HG02970 (cell line): ENCODE measurements around the gene MAIP1.

Experiments
- ATAC-seq: cut with Tn5 transposase; IDR thresholded peaks from one replicate; pipeline ENCODE4 v1.9.1; 2021; ENCODE audit warnings: mild to moderate bottlenecking, moderate library complexity, moderate number of reproducible peaks; ENCODE audit not compliant: unreplicated experiment, low FRiP score

Gene MAIP1

GRCh38 chr2:199985625-199986207, 30.3 kb downstream of the MAIP1 start:
- ATAC-seq: no peak

- no peak for ATAC-seq
Measured at GRCh38 chr2:199987586-199987985, 32.2 kb downstream of the MAIP1 start.

GRCh38 chr2:199988151-199988550, 32.8 kb downstream of the MAIP1 start:
- no peak for ATAC-seq

GRCh38 chr2:199989822-199990221, 34.4 kb downstream of the MAIP1 start:
- ATAC-seq: no peak

- ATAC-seq: no peak
Measured at GRCh38 chr2:199991691-199992090, 36.3 kb downstream of the MAIP1 start.

GRCh38 chr2:199992296-199992695, 36.9 kb downstream of the MAIP1 start:
- ATAC-seq: no peak

- ATAC-seq: no peak
Measured at GRCh38 chr2:199994371-199994770, 39.0 kb downstream of the MAIP1 start.

- ATAC-seq: no peak
Measured at GRCh38 chr2:199994896-199995295, 39.5 kb downstream of the MAIP1 start.

GRCh38 chr2:199997296-199997695, 41.9 kb downstream of the MAIP1 start:
- no peak for ATAC-seq

GRCh38 chr2:199999166-199999565, 43.8 kb downstream of the MAIP1 start:
- no peak for ATAC-seq

GRCh38 chr2:200000444-200001163, 45.2 kb downstream of the MAIP1 start:
- no peak for ATAC-seq

GRCh38 chr2:200003444-200003843, 48.1 kb downstream of the MAIP1 start:
- ATAC-seq: no peak

GRCh38 chr2:200005675-200006074, 50.3 kb downstream of the MAIP1 start:
- ATAC-seq: no peak

- ATAC-seq: no peak
Measured at GRCh38 chr2:200007306-200007705, 51.9 kb downstream of the MAIP1 start.

GRCh38 chr2:200012401-200012800, 57.0 kb downstream of the MAIP1 start:
- ATAC-seq: no peak
